Measurements from ENCODE around the gene DCHS1. TPM values are rescaled to one million over a fixed set of nuclear protein-coding genes. Genes with fewer than 3 reads are reported as not detected.

The DCHS1 gene
- polyA plus RNA-seq, 2 donors: 1.7 to 2.0 TPM

- H3K4me3 ChIP-seq (ENCODE audit: low read depth in 1 of 2, low read length in 2 of 2): no peak overlapping the region
- no peaks in the 10 kb centered on the region for H3K36me3 ChIP-seq (ENCODE audit: control insufficient read depth in 2 of 2, insufficient read depth in 2 of 2, low read length in 1 of 2)
- no peaks in the 10 kb centered on the region for H3K9me3 ChIP-seq (ENCODE audit: control insufficient read depth in 2 of 2, insufficient read depth in 1 of 2, low read depth in 1 of 2, low read length in 1 of 2)
- no peaks in the 10 kb centered on the region for H3K27me3 ChIP-seq (ENCODE audit: control insufficient read depth in 1 of 2, insufficient read depth in 2 of 2, low read length in 2 of 2)
- H3K27ac ChIP-seq (ENCODE audit: low read depth in 2 of 2, low read length in 1 of 2): no peak overlapping the region
- 52 to 64% methylated on average over 1 of the region's 1 CpG for WGBS, 2 donors
- peaks cover 0 to 2% of the 10 kb centered on the region in 2 donors for H3K4me1 ChIP-seq (ENCODE audit: control insufficient read depth in 2 of 2, insufficient read depth in 2 of 2, low read length in 1 of 2)
Measured at GRCh38 chr11:6657346-6657745, 1.7 kb upstream of the DCHS1 start.

- H3K27me3 ChIP-seq (ENCODE audit: control insufficient read depth in 1 of 2, insufficient read depth in 2 of 2, low read length in 2 of 2): no peaks in the 10 kb centered on the region
- no peak overlapping the region for H3K27ac ChIP-seq (ENCODE audit: low read depth in 2 of 2, low read length in 1 of 2)
- 71% methylated on average over 5 of the region's 5 CpGs for WGBS, 2 donors
- H3K4me3 ChIP-seq (ENCODE audit: low read depth in 1 of 2, low read length in 2 of 2): no peak overlapping the region
- H3K36me3 ChIP-seq (ENCODE audit: control insufficient read depth in 2 of 2, insufficient read depth in 2 of 2, low read length in 1 of 2): no peaks in the 10 kb centered on the region
- no peaks in the 10 kb centered on the region for H3K9me3 ChIP-seq (ENCODE audit: control insufficient read depth in 2 of 2, insufficient read depth in 1 of 2, low read depth in 1 of 2, low read length in 1 of 2)
- peaks cover 0 to 2% of the 10 kb centered on the region in 2 donors for H3K4me1 ChIP-seq (ENCODE audit: control insufficient read depth in 2 of 2, insufficient read depth in 2 of 2, low read length in 1 of 2)
Measured at GRCh38 chr11:6656936-6657335, 1.3 kb upstream of the DCHS1 start.

GRCh38 chr11:6656584-6656915 lies 941 bp upstream of the DCHS1 start:
- Histone ChIP-seq H3K9me3 (ENCODE audit: control insufficient read depth in 2 of 2, insufficient read depth in 1 of 2, low read depth in 1 of 2, low read length in 1 of 2) (no peaks in the 10 kb centered on the region), H3K4me1 (ENCODE audit: control insufficient read depth in 2 of 2, insufficient read depth in 2 of 2, low read length in 1 of 2) (peaks cover 0 to 2% of the 10 kb centered on the region in 2 donors), H3K27ac (ENCODE audit: low read depth in 2 of 2, low read length in 1 of 2) (no peak overlapping the region), H3K36me3 (ENCODE audit: control insufficient read depth in 2 of 2, insufficient read depth in 2 of 2, low read length in 1 of 2) (no peaks in the 10 kb centered on the region), H3K4me3 (ENCODE audit: low read depth in 1 of 2, low read length in 2 of 2) (no peak overlapping the region), H3K27me3 (ENCODE audit: control insufficient read depth in 1 of 2, insufficient read depth in 2 of 2, low read length in 2 of 2) (no peaks in the 10 kb centered on the region)
- WGBS, 2 donors: 62 to 66% methylated on average over 4 of the region's 4 CpGs

DNA sequence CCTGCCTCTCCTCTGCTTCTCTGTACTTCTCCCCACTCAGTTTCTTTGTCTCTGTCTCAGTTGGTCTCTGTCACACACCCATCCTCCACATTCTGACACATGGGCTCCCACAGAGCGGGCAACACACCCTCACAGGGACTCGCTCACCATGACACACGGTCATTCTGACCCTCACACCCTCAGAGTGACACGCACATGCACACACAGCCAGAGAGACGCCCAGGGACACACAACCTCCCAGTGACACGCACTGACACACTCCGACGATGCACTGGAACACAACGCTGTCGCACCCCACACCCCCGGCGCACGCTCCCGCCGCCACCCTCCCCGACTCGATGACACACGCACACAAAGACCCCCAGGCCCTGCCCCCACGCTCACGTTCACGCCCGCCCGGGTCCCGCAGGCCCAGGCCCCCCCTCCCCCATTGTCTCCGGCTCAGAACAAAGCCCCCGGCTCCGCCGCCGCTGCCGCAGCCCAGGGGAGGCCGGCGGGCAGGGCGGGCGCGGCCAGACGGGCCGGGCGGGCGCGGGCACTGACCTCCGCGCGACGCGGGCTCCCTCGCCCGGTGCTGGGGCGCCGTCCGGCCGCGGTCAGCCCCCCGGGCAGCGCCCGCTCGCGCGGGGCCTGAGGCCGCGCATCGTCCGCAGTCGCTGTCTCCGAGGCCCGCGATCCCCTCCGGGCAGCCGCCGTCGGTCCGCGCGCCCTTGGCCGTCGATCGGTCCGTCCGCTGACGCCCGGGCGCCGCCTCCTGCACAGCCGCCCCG lies 404 bp downstream of the DCHS1 start:
- no peaks in the 10 kb centered on the region for H3K9me3 ChIP-seq (ENCODE audit: control insufficient read depth in 2 of 2, insufficient read depth in 1 of 2, low read depth in 1 of 2, low read length in 1 of 2)
- H3K4me1 ChIP-seq (ENCODE audit: control insufficient read depth in 2 of 2, insufficient read depth in 2 of 2, low read length in 1 of 2): peaks cover 0 to 2% of the 10 kb centered on the region in 2 donors
- peak overlapping the region; percentile 37 to 64 for H3K27ac ChIP-seq (ENCODE audit: low read depth in 2 of 2, low read length in 1 of 2)
- H3K4me3 ChIP-seq (ENCODE audit: low read depth in 1 of 2, low read length in 2 of 2): peak overlapping the region; percentile 29 to 58
- WGBS, 2 donors: 4 to 5% methylated on average over 64 to 84 of the region's 84 CpGs
- H3K36me3 ChIP-seq (ENCODE audit: control insufficient read depth in 2 of 2, insufficient read depth in 2 of 2, low read length in 1 of 2): no peaks in the 10 kb centered on the region
- no peaks in the 10 kb centered on the region for H3K27me3 ChIP-seq (ENCODE audit: control insufficient read depth in 1 of 2, insufficient read depth in 2 of 2, low read length in 2 of 2)

DNA sequence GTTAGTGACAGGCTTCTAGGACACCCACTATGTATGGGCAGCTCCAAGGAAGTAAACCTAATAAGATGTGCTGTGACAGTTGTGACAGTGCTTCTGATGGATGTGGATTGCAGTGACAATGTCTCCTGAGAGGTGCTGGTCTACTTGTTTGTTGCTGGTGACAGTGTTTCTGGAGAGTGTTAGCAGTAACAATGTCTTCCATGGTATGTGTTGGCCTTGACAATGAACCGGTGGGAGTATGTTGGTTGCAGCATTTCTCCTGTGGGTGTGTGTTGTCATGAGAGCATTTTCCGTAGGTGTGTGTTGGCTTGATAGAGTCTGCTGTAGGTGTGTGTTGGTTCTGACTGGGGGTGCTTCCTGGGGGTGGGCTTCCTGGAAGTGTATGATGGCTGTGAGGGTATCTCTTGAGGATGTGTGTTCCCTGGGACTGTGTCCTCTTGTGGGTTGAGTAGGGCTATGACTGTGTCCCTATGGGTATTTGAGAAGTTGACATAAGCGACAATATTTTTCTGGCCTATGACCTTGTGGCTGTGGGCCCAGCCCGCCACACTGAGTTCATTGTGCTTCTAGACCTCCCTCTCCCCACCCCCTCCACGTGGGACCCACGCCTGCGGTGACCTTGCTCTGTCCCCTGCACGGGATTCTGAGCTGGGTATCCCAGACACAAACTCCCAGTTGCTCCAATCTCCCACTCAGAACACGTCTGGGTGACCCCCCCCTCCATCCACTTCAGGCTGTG lies 1.2 kb downstream of the DCHS1 start:
- H3K9me3 ChIP-seq (ENCODE audit: control insufficient read depth in 2 of 2, insufficient read depth in 1 of 2, low read depth in 1 of 2, low read length in 1 of 2): no peaks in the 10 kb centered on the region
- peak overlapping the region in 1 of 2 donors; percentile 29 for H3K4me3 ChIP-seq (ENCODE audit: low read depth in 1 of 2, low read length in 2 of 2)
- H3K36me3 ChIP-seq (ENCODE audit: control insufficient read depth in 2 of 2, insufficient read depth in 2 of 2, low read length in 1 of 2): no peaks in the 10 kb centered on the region
- 54 to 56% methylated on average over 9 of the region's 9 CpGs for whole genome bisulfite sequencing, 2 donors
- no peaks in the 10 kb centered on the region for H3K27me3 ChIP-seq (ENCODE audit: control insufficient read depth in 1 of 2, insufficient read depth in 2 of 2, low read length in 2 of 2)
- H3K27ac ChIP-seq (ENCODE audit: low read depth in 2 of 2, low read length in 1 of 2): peak overlapping the region in 1 of 2 donors; percentile 64
- H3K4me1 ChIP-seq (ENCODE audit: control insufficient read depth in 2 of 2, insufficient read depth in 2 of 2, low read length in 1 of 2): peaks cover 0 to 2% of the 10 kb centered on the region in 2 donors

DNA sequence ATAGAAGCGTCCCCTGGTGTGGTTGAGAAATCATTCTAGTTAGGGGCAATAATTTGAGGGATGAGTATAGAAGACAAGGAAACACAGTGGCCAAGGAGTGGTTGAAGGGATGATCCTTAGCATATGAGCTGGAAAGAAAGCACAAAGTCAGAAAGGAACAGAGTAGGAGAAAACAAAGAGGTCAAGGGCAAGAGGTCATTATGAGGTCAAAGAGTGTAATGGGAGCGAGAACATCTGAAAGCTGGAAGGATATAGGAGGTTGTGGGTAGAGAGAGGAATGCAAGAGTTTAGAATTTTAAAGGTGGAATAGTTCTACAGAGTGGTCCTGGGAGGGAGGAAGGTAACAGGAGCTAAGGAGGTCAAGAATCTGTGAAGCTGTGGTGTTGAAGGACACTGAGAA lies 2.0 kb downstream of the DCHS1 start:
- no peak overlapping the region for H3K27ac ChIP-seq (ENCODE audit: low read depth in 2 of 2, low read length in 1 of 2)
- 90 to 91% methylated on average over 2 of the region's 2 CpGs for WGBS, 2 donors
- H3K9me3 ChIP-seq (ENCODE audit: control insufficient read depth in 2 of 2, insufficient read depth in 1 of 2, low read depth in 1 of 2, low read length in 1 of 2): no peaks in the 10 kb centered on the region
- no peaks in the 10 kb centered on the region for H3K36me3 ChIP-seq (ENCODE audit: control insufficient read depth in 2 of 2, insufficient read depth in 2 of 2, low read length in 1 of 2)
- H3K4me1 ChIP-seq (ENCODE audit: control insufficient read depth in 2 of 2, insufficient read depth in 2 of 2, low read length in 1 of 2): peaks cover 0 to 2% of the 10 kb centered on the region in 2 donors
- no peak overlapping the region for H3K4me3 ChIP-seq (ENCODE audit: low read depth in 1 of 2, low read length in 2 of 2)
- no peaks in the 10 kb centered on the region for H3K27me3 ChIP-seq (ENCODE audit: control insufficient read depth in 1 of 2, insufficient read depth in 2 of 2, low read length in 2 of 2)

GRCh38 chr11:6653097-6653496 lies 2.5 kb downstream of the DCHS1 start:
- no peaks in the 10 kb centered on the region for H3K27me3 ChIP-seq (ENCODE audit: control insufficient read depth in 1 of 2, insufficient read depth in 2 of 2, low read length in 2 of 2)
- H3K4me1 ChIP-seq (ENCODE audit: control insufficient read depth in 2 of 2, insufficient read depth in 2 of 2, low read length in 1 of 2): peaks cover 0 to 2% of the 10 kb centered on the region in 2 donors
- no peak overlapping the region for H3K4me3 ChIP-seq (ENCODE audit: low read depth in 1 of 2, low read length in 2 of 2)
- no peak overlapping the region for H3K27ac ChIP-seq (ENCODE audit: low read depth in 2 of 2, low read length in 1 of 2)
- WGBS, 2 donors: 87 to 88% methylated on average over 1 of the region's 1 CpG
- no peaks in the 10 kb centered on the region for H3K9me3 ChIP-seq (ENCODE audit: control insufficient read depth in 2 of 2, insufficient read depth in 1 of 2, low read depth in 1 of 2, low read length in 1 of 2)
- H3K36me3 ChIP-seq (ENCODE audit: control insufficient read depth in 2 of 2, insufficient read depth in 2 of 2, low read length in 1 of 2): no peaks in the 10 kb centered on the region

GRCh38 chr11:6652182-6652581 lies 3.4 kb downstream of the DCHS1 start:
- Histone ChIP-seq H3K4me1 (ENCODE audit: control insufficient read depth in 2 of 2, insufficient read depth in 2 of 2, low read length in 1 of 2) (peaks cover 0 to 2% of the 10 kb centered on the region in 2 donors), H3K36me3 (ENCODE audit: control insufficient read depth in 2 of 2, insufficient read depth in 2 of 2, low read length in 1 of 2) (no peaks in the 10 kb centered on the region), H3K9me3 (ENCODE audit: control insufficient read depth in 2 of 2, insufficient read depth in 1 of 2, low read depth in 1 of 2, low read length in 1 of 2) (no peaks in the 10 kb centered on the region), H3K4me3 (ENCODE audit: low read depth in 1 of 2, low read length in 2 of 2) (no peak overlapping the region), H3K27me3 (ENCODE audit: control insufficient read depth in 1 of 2, insufficient read depth in 2 of 2, low read length in 2 of 2) (no peaks in the 10 kb centered on the region), H3K27ac (ENCODE audit: low read depth in 2 of 2, low read length in 1 of 2) (no peak overlapping the region)
- 67 to 71% methylated on average over 3 of the region's 3 CpGs for WGBS, 2 donors

- H3K4me3 ChIP-seq (ENCODE audit: low read depth in 1 of 2, low read length in 2 of 2): no peak overlapping the region
- H3K27me3 ChIP-seq (ENCODE audit: control insufficient read depth in 1 of 2, insufficient read depth in 2 of 2, low read length in 2 of 2): no peaks in the 10 kb centered on the region
- no peaks in the 10 kb centered on the region for H3K36me3 ChIP-seq (ENCODE audit: control insufficient read depth in 2 of 2, insufficient read depth in 2 of 2, low read length in 1 of 2)
- WGBS, 2 donors: 57 to 59% methylated on average over 6 of the region's 6 CpGs
- peaks cover 2 to 9% of the 10 kb centered on the region in 2 donors for H3K4me1 ChIP-seq (ENCODE audit: control insufficient read depth in 2 of 2, insufficient read depth in 2 of 2, low read length in 1 of 2)
- no peaks in the 10 kb centered on the region for H3K9me3 ChIP-seq (ENCODE audit: control insufficient read depth in 2 of 2, insufficient read depth in 1 of 2, low read depth in 1 of 2, low read length in 1 of 2)
- H3K27ac ChIP-seq (ENCODE audit: low read depth in 2 of 2, low read length in 1 of 2): no peak overlapping the region
Measured at GRCh38 chr11:6650980-6651379, 4.6 kb downstream of the DCHS1 start.

GRCh38 chr11:6650104-6650503 lies 5.5 kb downstream of the DCHS1 start:
- Histone ChIP-seq H3K4me1 (ENCODE audit: control insufficient read depth in 2 of 2, insufficient read depth in 2 of 2, low read length in 1 of 2) (peaks cover 5 to 9% of the 10 kb centered on the region in 2 donors), H3K36me3 (ENCODE audit: control insufficient read depth in 2 of 2, insufficient read depth in 2 of 2, low read length in 1 of 2) (no peaks in the 10 kb centered on the region), H3K27me3 (ENCODE audit: control insufficient read depth in 1 of 2, insufficient read depth in 2 of 2, low read length in 2 of 2) (no peaks in the 10 kb centered on the region), H3K9me3 (ENCODE audit: control insufficient read depth in 2 of 2, insufficient read depth in 1 of 2, low read depth in 1 of 2, low read length in 1 of 2) (no peaks in the 10 kb centered on the region), H3K27ac (ENCODE audit: low read depth in 2 of 2, low read length in 1 of 2) (no peak overlapping the region), H3K4me3 (ENCODE audit: low read depth in 1 of 2, low read length in 2 of 2) (no peak overlapping the region)
